NB4 (cell line): ENCODE results near the gene CCDC87.

Source experiments
- MYC ChIP-seq: IDR thresholded peaks from 2 replicates; pipeline ENCODE4 v1.6.1; 2011; ENCODE audit warnings: low read depth, low read length
- POLR2A ChIP-seq: IDR thresholded peaks from 2 replicates; pipeline ENCODE4 v1.6.1; 2011; ENCODE audit warnings: mild to moderate bottlenecking; ENCODE audit not compliant: insufficient read length; ENCODE audit errors: extremely low read depth
- TF ChIP-seq, protein P1 (sequence below): IDR thresholded peaks from one replicate; pipeline ENCODE4 v1.5.1; 2012; ENCODE audit warnings: low read depth, low read length
- TF ChIP-seq, protein P2 (sequence below): IDR thresholded peaks from 2 replicates; pipeline ENCODE4 v1.6.1; 2011; ENCODE audit warnings: low read depth, low read length

DNA sequence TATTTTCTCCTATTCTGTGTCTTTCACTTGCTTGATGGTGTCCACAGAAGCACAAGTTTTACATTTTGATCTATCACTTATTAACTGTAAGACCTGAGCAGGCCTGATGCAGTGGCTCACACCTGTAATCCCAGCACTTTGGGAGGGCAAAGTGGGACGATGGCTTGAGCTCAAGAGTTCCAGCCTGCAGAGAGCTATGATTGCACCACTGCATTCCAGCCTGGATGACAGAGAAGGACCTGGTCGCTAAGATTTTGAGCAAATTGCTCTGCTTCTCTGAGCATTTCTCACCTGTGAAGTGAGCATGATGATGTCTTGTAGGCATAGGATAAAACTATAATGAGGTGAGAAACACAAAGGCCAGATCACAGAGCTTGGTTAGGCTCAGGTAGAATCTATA lies 6.7 kb downstream of the CCDC87 start:
- TF ChIP-seq, protein P1, sequence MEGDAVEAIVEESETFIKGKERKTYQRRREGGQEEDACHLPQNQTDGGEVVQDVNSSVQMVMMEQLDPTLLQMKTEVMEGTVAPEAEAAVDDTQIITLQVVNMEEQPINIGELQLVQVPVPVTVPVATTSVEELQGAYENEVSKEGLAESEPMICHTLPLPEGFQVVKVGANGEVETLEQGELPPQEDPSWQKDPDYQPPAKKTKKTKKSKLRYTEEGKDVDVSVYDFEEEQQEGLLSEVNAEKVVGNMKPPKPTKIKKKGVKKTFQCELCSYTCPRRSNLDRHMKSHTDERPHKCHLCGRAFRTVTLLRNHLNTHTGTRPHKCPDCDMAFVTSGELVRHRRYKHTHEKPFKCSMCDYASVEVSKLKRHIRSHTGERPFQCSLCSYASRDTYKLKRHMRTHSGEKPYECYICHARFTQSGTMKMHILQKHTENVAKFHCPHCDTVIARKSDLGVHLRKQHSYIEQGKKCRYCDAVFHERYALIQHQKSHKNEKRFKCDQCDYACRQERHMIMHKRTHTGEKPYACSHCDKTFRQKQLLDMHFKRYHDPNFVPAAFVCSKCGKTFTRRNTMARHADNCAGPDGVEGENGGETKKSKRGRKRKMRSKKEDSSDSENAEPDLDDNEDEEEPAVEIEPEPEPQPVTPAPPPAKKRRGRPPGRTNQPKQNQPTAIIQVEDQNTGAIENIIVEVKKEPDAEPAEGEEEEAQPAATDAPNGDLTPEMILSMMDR: no peak
- no peak for TF ChIP-seq POLR2A
- no peak for TF ChIP-seq MYC
- TF ChIP-seq, protein P2, sequence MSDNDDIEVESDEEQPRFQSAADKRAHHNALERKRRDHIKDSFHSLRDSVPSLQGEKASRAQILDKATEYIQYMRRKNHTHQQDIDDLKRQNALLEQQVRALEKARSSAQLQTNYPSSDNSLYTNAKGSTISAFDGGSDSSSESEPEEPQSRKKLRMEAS: no peak
